Stomach (tissue), 4 donors: ENCODE results near the gene AGTRAP.

Experiments used
- CTCF ChIP-seq, 7 experiments: fragments of 450-650 bp in 4 of 7; fragments of 200-600 bp in 3 of 7; sonication (generic) in 3 of 7; IDR thresholded peaks; one replicate each; pipeline ENCODE4 v1.5.1; 2016 to 2019; ENCODE audit warnings: antibody characterized with exemption in 7 of 7, control low read depth in 2 of 7, mild to moderate bottlenecking in 1 of 7
- EP300 ChIP-seq: sonication (generic); formaldehyde crosslinking; IDR thresholded peaks from one replicate; pipeline ENCODE4 v1.6.1; 2017; ENCODE audit warnings: antibody characterized with exemption
- POLR2A ChIP-seq, 4 donors: fragments of 450-650 bp; IDR thresholded peaks; one replicate each; pipeline ENCODE4 v1.6.1; 2016; ENCODE audit warnings: antibody characterized with exemption in 4 of 4, control low read depth in 2 of 4, mild to moderate bottlenecking in 1 of 4, moderate library complexity in 1 of 4
- POLR2AphosphoS5 ChIP-seq, 3 donors: sonication (generic); formaldehyde crosslinking; IDR thresholded peaks; one replicate each; pipeline ENCODE4 v1.6.1; 2016; ENCODE audit warnings: antibody characterized with exemption in 3 of 3

GRCh38 chr1:11761285-11761684, 25.3 kb downstream of the AGTRAP start:
- TF ChIP-seq POLR2A (IDR thresholded peaks at IDR 0.05) = no peak
- TF ChIP-seq CTCF (IDR thresholded peaks at IDR 0.05) = no peak
- no peak for TF ChIP-seq EP300
- TF ChIP-seq POLR2AphosphoS5 (IDR thresholded peaks at IDR 0.05) = no peak
